H1 (cell line): ENCODE data around the gene CEP128. TPM values are rescaled to one million over a fixed set of nuclear protein-coding genes. Genes with fewer than 3 reads are reported as not detected.

Experiments
- CREB1 ChIP-seq: IDR thresholded peaks from 2 replicates; pipeline ENCODE4 v1.6.1; 2012; ENCODE audit warnings: inconsistent platforms
- CTCF ChIP-seq, 3 experiments: IDR thresholded peaks; 1 replicate in 2 of 3; 2 replicates in 1 of 3; pipeline versions ENCODE4 v1.5.1 to v1.6.1; 2011; ENCODE audit warnings: low read length in 3 of 3, mild to moderate bottlenecking in 3 of 3, inconsistent platforms in 2 of 3, low read depth in 1 of 3, moderate library complexity in 1 of 3; ENCODE audit not compliant: insufficient read depth in 1 of 3; ENCODE audit errors: control extremely low read depth in 1 of 3
- JUN ChIP-seq: IDR thresholded peaks from 2 replicates; pipeline ENCODE4 v1.6.1; 2011; ENCODE audit warnings: low read depth, mild to moderate bottlenecking, improper control_type of control experiment, low read length
- NANOG ChIP-seq: IDR thresholded peaks from 2 replicates; pipeline ENCODE4 v1.6.1; 2011; ENCODE audit warnings: low read length, low read depth, mild to moderate bottlenecking, inconsistent platforms; ENCODE audit not compliant: insufficient read depth, poor library complexity, severe bottlenecking
- TCF12 ChIP-seq: IDR thresholded peaks from 2 replicates; pipeline ENCODE4 v1.6.1; 2011; ENCODE audit warnings: low read depth, mild to moderate bottlenecking, low read length
- polyA plus RNA-seq, 7 experiments: library from polyadenylated mRNA; depleted of rRNA in 3 of 7; stranded (reverse) in 5 of 7; unstranded in 2 of 7; fragments of >200 nt in 5 of 7; fragments of 200-250 nt in 2 of 7; gene quantifications; 1 replicate in 5 of 7; 2 replicates in 1 of 7; 4 replicates in 1 of 7; pipeline versions ENCODE4 v1.2.1 to v1.2.3, GENCODE V29; 2011 to 2013; ENCODE audit warnings: missing spikeins in 2 of 7, mixed read lengths in 2 of 7
- total RNA-seq: library from RNA; stranded (reverse); fragmentation: NEBNext Ultra II Directional; extraction: Animal tissue kit (Norgen Biotek cat#: 25700); gene quantifications from 2 replicates; pipeline ENCODE4 v1.2.1, GENCODE V29; 2021

CEP128 gene
- total and polyA plus RNA-seq, 2 of the 8 experiments (the other 6 are each of a cell fraction or from before 2014, with no cell fraction given), result 1.9 to 17.0 TPM

- TF ChIP-seq CTCF (IDR thresholded peaks at IDR 0.05; ENCODE audit: control extremely low read depth in 1 of 3, insufficient read depth in 1 of 3, low read depth in 1 of 3, low read length in 3 of 3), result no peak
- no peak for TF ChIP-seq CREB1
- TF ChIP-seq NANOG, result no peak
- TF ChIP-seq TCF12, result no peak
- no peak for TF ChIP-seq JUN
These were observed 39.6 kb upstream of the CEP128 start (continued) for GRCh38 chr14:80981156-80981555.
